Measurements from ENCODE around the gene ATP2B2.

DNA sequence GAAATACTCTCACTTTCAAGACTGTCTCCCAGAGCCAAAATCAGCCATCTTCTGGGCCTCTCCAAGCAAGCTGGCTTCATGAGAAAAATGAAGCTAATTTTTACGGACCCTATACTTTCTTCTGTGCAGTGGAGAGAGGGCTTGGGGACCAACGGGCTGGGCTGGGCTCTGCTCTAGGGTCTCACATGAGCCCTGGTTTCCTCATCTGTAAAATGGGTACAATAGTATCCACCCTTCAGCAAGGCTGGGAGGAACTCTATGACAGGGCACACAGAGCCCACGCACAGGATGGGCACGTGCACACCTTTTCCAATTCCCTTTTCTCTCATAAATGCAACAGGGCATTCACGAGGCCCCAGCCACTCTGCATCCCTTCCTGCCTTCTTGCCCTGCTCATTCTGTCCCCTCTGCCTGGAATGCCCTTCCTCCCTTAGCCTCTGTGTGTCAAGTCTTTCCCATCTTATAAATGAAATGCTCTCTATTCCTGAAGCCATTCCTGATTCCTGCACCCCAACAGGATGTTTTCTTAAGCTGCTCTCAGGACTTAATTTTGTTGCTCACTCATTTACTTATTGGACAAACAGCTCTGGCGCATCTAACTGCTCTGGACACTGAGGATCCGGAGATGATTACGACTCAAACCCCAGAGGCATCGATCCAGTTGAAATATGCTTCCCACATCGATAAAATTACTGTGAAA is 151.6 kb downstream of the ATP2B2 start:
- no peak for TF ChIP-seq MAX (IDR thresholded peaks at IDR 0.05; ENCODE audit: low read depth, low read length)
- TF ChIP-seq POLR2A (IDR thresholded peaks at IDR 0.05; ENCODE audit: low read depth, low read length) = no peak
- no peak for TF ChIP-seq EZH2 (IDR thresholded peaks at IDR 0.05; ENCODE audit: borderline replicate concordance, control insufficient read depth, low read depth, low read length)
- no peak for TF ChIP-seq RB1 (IDR thresholded peaks at IDR 0.05; ENCODE audit: borderline replicate concordance)
- TF ChIP-seq CTCF (IDR thresholded peaks at IDR 0.05 in 2 of 3, conservative IDR thresholded peaks at IDR 0.05 in 1 of 3; ENCODE audit: control insufficient read depth in 2 of 3, extremely low read depth in 1 of 3, insufficient read depth in 1 of 3, low read depth in 3 of 3, low read length in 3 of 3) = no peak
- no peak for TF ChIP-seq POLR2AphosphoS5 (IDR thresholded peaks at IDR 0.05; ENCODE audit: low read length)
- TF ChIP-seq ZSCAN29 (IDR thresholded peaks at IDR 0.05) = no peak
- TF ChIP-seq BHLHE40 (IDR thresholded peaks at IDR 0.05; ENCODE audit: borderline replicate concordance in 1 of 2, low read depth in 2 of 2, low read length in 1 of 2) = no peak
- TF ChIP-seq SP1 (IDR thresholded peaks at IDR 0.05; ENCODE audit: low read depth, low read length) = no peak
- TF ChIP-seq, protein P1, sequence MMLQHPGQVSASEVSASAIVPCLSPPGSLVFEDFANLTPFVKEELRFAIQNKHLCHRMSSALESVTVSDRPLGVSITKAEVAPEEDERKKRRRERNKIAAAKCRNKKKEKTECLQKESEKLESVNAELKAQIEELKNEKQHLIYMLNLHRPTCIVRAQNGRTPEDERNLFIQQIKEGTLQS (IDR thresholded peaks at IDR 0.05; ENCODE audit: borderline replicate concordance, extremely low read depth, low read depth, low read length) = no peak
- TF ChIP-seq RBBP5 (conservative IDR thresholded peaks at IDR 0.05) = no peak
- no peak for TF ChIP-seq SIN3A (IDR thresholded peaks at IDR 0.05; ENCODE audit: low read depth, low read length)
- no peak for TF ChIP-seq HDAC2 (IDR thresholded peaks at IDR 0.05)
